ENCODE data around the gene SCT.
"Not testable (repeated sequence)": the region's sequence is repeated elsewhere in the genome, so short reads cannot be mapped to it uniquely, and the experiment has no call there.

SCT gene, protein sequence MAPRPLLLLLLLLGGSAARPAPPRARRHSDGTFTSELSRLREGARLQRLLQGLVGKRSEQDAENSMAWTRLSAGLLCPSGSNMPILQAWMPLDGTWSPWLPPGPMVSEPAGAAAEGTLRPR

DNA sequence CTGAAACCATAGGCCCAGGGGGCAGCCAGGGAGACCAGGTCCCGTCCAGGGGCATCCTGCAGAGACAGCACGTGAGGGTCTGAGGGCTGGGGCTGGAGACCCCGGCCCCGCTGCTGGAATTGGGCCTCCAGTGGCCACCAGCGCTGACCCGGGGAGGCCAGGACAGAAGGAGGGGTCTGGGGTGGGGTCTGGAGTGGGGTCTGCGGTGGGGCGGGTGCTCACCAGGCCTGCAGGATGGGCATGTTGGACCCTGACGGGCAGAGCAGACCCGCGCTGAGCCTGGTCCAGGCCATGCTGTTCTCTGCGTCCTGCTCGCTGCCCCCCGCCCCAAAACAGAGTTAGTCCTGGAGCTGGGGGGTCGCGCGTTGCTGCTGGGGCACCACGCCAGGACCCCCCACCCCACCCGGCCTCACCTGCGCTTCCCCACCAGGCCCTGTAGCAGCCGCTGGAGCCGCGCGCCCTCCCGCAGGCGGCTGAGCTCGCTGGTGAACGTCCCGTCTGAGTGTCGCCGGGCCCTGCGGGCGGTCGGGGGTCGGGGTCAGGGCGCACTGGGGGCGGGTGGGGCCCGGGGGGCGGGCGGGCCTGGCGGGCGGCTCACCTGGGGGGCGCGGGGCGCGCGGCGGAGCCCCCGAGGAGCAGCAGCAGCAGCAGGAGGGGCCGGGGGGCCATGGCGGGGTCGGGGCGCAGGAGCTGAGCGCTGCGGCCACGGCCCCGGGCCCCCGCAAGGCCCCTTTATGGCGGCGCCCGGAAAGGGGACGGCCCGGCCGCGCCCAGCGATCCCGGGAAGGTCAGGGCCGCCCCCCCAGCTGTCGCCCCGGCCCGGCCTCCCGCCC, at the start of gene SCT:
TSS of gene SCT (minus strand) at position 707 of the 833 bp plus-strand sequence. CDS start at position 669, 38 bp downstream.
- no peak for DNase-seq

DNA sequence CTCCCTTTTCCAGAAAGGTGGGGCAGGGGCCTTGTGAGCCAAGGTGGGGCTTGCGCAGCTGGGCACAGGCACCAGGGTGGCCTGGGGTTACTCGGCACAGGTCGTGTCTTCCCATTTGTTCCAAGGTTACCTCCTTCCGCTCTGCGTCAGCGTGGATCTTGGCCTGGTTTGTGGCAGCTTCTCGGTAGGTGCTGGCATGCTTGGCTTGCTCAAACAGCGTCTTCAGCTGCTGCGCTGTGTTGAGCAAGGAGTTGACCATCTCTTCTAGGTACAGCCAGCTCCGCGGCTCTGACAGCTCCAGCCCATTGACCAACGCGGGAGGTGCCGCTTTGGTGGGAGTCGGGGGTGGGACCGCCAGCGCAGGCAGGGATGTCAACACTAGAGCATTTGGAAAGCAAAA, 47.4 kb upstream of the SCT start:
- DNase-seq: no peak

DNA sequence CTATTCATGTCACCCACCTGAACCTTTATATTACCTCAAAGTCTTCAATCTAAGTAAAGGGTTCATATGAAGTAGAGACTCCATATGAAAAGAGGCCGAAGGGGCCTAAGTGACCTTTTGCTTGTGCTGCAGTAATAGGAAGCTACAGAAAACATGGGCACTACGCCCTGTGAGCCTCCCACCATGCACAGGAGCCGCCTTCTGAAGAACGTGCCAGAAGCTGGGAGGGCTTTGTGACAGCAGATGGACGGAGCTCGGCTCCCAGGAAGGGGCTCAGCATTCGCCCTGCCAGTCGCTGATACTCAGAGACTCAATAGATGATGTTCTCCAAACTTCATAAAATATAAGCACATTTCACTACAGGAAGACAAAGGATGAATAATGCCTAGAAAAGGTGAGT, 46.9 kb upstream of the SCT start:
- DNase-seq: no peak

- DNase-seq: no peak
Observed at GRCh38 chr11:665704-666281, 38.8 kb upstream of the SCT start.

- DNase-seq: no peak
Observed at GRCh38 chr11:665062-665703, 38.2 kb upstream of the SCT start.

DNA sequence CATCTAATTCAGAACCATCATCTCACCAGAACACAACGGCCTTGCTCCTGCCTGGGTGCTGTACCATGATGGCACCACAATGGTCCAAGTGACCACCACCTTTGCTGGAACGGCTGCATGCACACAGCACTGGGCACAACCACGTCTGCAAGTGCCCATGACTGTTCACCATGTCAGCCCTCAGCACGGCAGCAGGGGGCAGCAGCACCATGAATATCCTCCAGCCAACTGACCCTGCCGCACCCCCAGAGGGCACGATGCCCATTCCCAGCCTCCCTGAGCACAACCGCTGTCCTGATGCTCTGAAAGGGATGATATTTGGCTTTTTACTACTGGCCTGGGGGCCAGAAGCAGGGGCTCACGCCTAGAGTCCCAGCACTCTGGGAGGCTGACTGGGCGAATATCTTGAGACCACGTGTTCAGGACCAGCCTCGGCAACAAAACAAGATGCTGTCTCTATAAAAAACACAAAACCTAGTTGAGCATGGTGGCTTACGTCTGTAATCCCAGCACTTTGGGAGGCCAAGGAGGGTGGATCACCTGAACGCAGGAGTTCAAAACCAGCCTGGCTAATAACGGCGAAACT, 35.8 kb upstream of the SCT start:
- DNase-seq: peak; percentile 10

- DNase-seq: no peak
Observed at GRCh38 chr11:660681-661444, 33.9 kb upstream of the SCT start.

- no peak for DNase-seq
Observed at GRCh38 chr11:660281-660680, 33.3 kb upstream of the SCT start.

DNA sequence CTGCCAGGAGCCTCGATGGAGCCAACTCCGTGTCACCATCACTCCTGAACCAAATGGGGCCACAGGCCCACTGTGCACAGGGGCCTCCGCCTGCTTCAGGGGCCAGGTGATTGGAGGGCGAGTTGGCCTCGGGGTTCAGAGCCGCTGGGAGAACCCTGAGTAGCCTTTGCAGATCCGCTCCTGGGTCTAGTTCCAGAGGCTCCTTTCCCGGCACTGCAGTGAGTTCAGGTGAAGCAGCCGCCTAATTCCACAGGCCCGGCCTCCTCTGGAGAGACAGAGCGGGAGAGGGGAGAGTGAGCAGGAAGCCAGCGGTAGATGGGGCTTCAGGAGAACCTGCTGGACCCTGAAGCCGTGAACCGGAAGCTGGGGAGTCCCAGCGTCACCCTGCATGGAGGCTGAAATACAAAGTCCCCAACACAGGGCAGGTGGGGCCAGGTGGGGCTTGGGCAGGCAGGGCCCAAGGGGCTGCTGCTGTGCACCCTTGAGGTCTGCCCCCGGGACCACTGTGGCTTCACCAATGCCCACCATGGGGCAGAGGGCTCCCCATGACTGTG, 32.6 kb upstream of the SCT start:
- no peak for DNase-seq

DNA sequence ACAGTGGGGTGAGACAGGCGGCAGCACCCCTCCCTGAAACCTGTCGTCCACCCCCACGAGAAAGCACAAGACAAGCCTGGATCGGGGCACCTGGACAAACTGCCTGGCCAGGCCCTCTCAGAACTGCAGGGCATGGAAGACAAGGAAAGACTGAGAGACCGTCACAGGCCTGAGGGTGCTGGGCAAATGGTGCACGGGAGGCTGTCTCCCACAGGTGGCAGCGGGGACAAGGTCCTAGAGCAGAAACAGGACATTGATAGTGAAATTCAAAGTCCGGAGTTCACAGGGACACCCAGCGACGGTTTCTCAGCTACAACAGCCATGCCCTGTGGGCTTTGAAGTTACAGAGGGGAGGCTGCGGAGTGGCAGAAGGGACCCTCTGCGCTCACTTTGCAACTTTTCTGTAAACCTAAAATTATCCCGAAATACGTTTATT, 30.7 kb upstream of the SCT start:
- DNase-seq: no peak

GRCh38 chr11:656866-657265, 29.9 kb upstream of the SCT start:
- DNase-seq: no peak

GRCh38 chr11:656426-656825, 29.4 kb upstream of the SCT start:
- no peak for DNase-seq

DNA sequence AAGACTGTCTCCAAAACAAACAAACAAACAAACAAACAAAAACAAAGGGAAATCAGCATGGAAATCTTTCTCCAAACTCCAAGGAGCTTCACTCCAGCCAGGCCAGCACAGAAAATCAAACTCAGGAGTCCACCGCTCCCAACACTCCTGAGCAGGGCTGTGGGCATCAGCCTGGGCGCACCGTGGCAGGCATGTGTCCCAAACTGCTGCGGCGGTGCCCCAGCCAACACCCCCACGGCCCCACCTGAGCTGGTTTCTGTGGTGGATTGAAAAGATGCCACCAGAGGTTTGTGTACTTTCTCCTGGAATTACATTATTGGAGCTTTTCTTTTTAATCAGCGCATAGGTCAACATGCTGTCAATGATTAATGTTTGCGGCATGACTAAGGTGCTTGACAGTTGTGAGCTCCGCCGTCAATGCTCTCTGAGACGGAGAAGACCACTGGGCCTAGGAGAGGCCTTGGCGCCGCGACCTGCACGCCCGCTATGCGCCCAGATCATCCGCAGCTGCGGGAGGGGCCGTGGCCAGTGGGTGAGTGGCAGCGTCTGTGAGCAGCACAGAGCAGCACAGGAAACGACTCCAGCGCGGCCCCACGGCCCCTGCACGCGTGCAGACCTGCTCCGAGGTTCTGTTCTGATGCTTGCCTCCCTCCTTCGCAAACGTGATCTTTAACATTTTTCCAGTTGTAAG, 28.2 kb upstream of the SCT start:
- DNase-seq: no peak

GRCh38 chr11:654444-654843, 27.5 kb upstream of the SCT start:
- not testable (repeated sequence) for DNase-seq

GRCh38 chr11:653837-654236, 26.9 kb upstream of the SCT start:
- no peak for DNase-seq

DNA sequence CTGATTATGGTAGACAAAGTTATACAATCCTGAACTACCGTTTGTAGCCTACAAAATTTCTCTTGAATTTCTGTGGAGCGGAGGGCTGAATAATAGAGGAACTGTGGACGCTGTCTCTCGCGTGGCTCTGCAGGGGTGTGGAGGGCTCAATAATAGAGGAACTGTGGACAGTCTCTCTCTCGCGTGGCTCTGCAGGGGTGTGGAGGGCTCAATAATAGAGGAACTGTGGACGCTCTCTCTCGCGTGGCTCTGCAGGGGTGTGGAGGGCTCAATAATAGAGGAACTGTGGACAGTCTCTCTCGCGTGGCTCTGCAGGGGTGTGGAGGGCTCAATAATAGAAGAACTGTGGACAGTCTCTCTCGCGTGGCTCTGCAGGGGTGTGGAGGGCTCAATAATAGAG, 26.2 kb upstream of the SCT start:
- not testable (repeated sequence) for DNase-seq

- DNase-seq: no peak
Observed at GRCh38 chr11:650482-650881, 23.5 kb upstream of the SCT start.

- DNase-seq: not testable (repeated sequence)
Observed at GRCh38 chr11:647672-648158, 20.7 kb upstream of the SCT start.

- no peak for DNase-seq
Observed at GRCh38 chr11:646214-646613, 19.2 kb upstream of the SCT start.

DNA sequence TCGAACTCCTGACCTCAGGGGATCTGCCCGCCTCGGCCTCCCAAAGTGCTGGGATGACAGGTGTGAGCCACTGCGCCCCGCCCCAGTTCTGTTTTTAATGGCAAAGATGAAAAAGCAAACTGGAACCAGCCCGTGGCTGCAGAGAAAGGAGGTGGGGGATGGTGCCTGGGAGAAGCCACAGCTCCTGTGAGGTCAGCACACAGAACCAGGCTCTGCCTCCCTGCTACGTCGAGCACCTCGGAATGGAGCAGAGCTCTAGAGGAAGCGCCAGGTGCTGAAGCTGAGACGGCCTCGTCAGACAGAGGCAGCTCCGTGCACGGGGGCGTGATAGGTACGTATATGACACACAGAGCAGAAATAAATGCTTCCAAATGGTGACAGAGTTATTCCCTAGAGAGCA, 18.6 kb upstream of the SCT start:
- DNase-seq: no peak

Measured in NCI-H748 treated with DMSO at 0.1 percent for 48 hours (cell line).